ENCODE measurements around the gene WNT5A.

Gene WNT5A

GRCh38 chr3:55498520-55498919 lies 11.4 kb upstream of the WNT5A start:
- no peak for TF ChIP-seq CTCF (IDR thresholded peaks at IDR 0.05; ENCODE audit: low read depth, low read length, missing control alignments)
- in situ Hi-C loops (cut with HindIII; ENCODE audit: low sequenced_read_pairs) = loop anchor here (25.0 kb wide), 4 partner anchors 536 to 1061 kb away; no protein-coding TSS in a partner anchor
- DNase-seq (ENCODE audit: low read depth) = no peak
- no peak overlapping the region for H3K4me3 ChIP-seq (ENCODE audit: low read depth, low read length)

GRCh38 chr3:55497250-55497649 lies 10.1 kb upstream of the WNT5A start:
- DNase-seq (ENCODE audit: low read depth) = no peak

GRCh38 chr3:55494976-55495375 lies 7.9 kb upstream of the WNT5A start:
- no peak for TF ChIP-seq CTCF (IDR thresholded peaks at IDR 0.05; ENCODE audit: low read depth, low read length, missing control alignments)
- in situ Hi-C loops (cut with HindIII; ENCODE audit: low sequenced_read_pairs) = loop anchor here (25.0 kb wide), 4 partner anchors 533 to 1058 kb away; no protein-coding TSS in a partner anchor
- no peak overlapping the region for H3K4me3 ChIP-seq (ENCODE audit: low read depth, low read length)
- no peak for DNase-seq (ENCODE audit: low read depth)

More at GRCh38 chr3:55497250-55497649, 10.1 kb upstream of the WNT5A start:
- no peak overlapping the region for H3K4me3 ChIP-seq (ENCODE audit: low read depth, low read length)
- in situ Hi-C loops (cut with HindIII; ENCODE audit: low sequenced_read_pairs) = loop anchor here (25.0 kb wide), 4 partner anchors 535 to 1060 kb away; no protein-coding TSS in a partner anchor
- no peak for TF ChIP-seq CTCF (IDR thresholded peaks at IDR 0.05; ENCODE audit: low read depth, low read length, missing control alignments)

- in situ Hi-C loops (cut with HindIII; ENCODE audit: low sequenced_read_pairs) = loop anchor here (25.0 kb wide), 4 partner anchors 531 to 1056 kb away; no protein-coding TSS in a partner anchor
- no peak for DNase-seq (ENCODE audit: low read depth)
- TF ChIP-seq CTCF (IDR thresholded peaks at IDR 0.05; ENCODE audit: low read depth, low read length, missing control alignments) = no peak
- H3K4me3 ChIP-seq (ENCODE audit: low read depth, low read length) = no peak overlapping the region
Observed at GRCh38 chr3:55492976-55493375, 5.9 kb upstream of the WNT5A start.

- in situ Hi-C loops (cut with HindIII; ENCODE audit: low sequenced_read_pairs) = loop anchor here (25.0 kb wide), 4 partner anchors 529 to 1054 kb away; no protein-coding TSS in a partner anchor
- no peak for TF ChIP-seq CTCF (IDR thresholded peaks at IDR 0.05; ENCODE audit: low read depth, low read length, missing control alignments)
- peak; percentile 87 for DNase-seq (ENCODE audit: low read depth)
- H3K4me3 ChIP-seq (ENCODE audit: low read depth, low read length) = no peak overlapping the region
Observed at GRCh38 chr3:55491296-55491816, 4.2 kb upstream of the WNT5A start.

- no peak for DNase-seq (ENCODE audit: low read depth)
- TF ChIP-seq CTCF (IDR thresholded peaks at IDR 0.05; ENCODE audit: low read depth, low read length, missing control alignments) = no peak
- in situ Hi-C loops (cut with HindIII; ENCODE audit: low sequenced_read_pairs) = loop anchor here (25.0 kb wide), 4 partner anchors 528 to 1053 kb away; no protein-coding TSS in a partner anchor
Observed at GRCh38 chr3:55490276-55490913, 3.3 kb upstream of the WNT5A start.

More at GRCh38 chr3:55490276-55490913, 3.3 kb upstream of the WNT5A start:
- no peak overlapping the region for H3K4me3 ChIP-seq (ENCODE audit: low read depth, low read length)
